NCI-H82 treated with DMSO at 0.1 percent for 48 hours (cell line): Measurements from ENCODE around the gene TEX101.
A peak's percentile ranks its signal among the peaks of the same experiment; 100 is the strongest.

Experiments
- DNase-seq: peaks from one replicate; lab custom pipeline; 2025; ENCODE audit not compliant: unreplicated experiment; lab: John Stamatoyannopoulos, UW

TEX101 gene

DNA sequence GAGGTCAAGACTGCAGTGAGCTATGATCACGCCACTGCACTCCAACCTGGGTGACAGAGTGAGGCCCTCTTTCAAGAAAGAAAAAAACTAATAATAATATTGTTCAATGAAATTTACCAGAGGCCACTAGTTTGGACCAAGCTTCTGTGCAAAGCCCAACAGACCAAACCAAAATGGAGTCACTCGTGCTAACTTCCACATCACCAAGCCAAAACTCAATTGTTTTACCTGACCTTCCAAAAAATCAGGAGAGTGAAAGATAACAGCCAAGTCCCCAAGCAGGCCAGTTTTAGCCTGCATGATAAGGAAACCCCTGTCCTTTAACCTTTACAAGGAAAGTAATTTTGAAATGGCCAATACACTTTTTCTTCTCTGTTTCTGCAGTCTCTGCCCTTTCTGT, 30.7 kb downstream of the TEX101 start:
- DNase-seq: no peak

DNA sequence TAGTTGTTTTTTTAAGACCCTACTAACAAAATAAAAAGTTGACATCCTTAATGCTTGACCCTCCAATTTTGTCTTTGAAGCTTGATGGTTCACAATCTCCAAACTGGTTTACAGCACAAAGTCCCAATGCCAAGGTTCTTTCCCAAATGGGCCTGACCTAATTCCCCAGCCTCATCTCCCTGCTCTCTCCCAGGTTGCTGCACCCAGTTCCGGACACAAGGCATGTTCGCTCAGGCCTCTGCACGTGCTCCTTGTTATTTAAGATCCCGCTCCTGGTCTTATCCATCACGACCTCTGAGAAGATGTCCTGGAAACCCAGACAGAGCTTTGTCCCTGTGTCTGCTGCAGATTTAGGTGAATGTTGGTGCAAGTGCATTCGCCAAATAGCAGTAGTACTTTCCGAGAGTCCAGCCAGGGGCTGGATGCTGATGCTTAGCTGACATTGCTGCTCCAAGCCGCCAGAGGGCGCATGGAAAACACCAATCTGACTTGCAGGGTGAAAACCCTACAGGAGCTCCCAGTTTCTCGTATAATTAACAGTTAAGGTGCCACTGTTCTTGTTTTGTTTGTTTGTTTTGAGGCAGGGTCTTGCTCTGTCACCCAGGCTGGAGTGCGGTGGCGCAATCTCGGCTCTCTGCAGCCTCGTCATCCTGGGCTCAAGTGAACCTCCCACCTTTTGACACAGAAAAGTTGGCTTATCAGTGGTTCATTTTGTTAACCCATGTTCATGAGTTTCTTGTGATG, 32.2 kb downstream of the TEX101 start:
- peak; percentile 16 for DNase-seq

DNA sequence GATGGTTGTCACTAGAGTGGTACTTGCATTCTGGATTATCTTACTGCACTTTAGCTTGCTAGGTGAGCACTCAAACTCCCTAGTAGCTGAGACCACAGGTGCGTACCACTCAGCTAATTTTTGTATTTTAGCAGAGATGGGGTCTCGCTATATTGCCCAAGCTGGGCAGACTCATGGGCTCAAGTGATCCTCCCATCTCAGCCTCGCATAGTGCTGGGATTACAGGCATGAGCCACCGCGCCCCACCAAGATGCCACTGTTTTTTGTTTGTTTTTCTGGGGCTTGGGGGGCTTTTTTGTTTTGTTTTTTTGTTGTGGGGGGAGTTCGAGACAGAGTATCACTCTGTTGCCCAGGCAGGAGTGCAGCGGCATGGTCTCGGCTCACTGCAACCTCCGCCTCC, 33.0 kb downstream of the TEX101 start:
- DNase-seq: no peak

DNA sequence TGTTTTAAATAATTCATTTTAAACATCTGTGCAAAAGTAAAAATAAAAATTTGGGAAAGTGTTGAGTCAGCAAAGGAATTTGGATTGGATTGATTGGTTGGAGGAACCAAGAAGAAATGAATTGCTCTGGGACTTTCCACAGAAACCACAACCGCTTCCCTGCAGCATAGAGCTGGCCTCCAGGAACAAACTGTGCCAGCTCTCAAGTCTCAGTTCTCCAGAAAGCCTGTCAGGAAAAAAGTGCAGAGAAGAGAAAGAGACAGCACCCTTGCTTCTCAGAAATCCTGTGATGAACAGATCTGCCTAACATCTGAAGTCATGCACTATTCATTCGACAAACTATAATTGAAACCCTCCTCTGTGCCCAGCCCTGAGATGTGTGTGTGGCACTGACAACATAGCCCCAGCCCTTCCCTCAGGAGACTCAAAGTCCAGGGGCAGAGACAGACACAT, 35.9 kb downstream of the TEX101 start:
- DNase-seq: no peak

DNA sequence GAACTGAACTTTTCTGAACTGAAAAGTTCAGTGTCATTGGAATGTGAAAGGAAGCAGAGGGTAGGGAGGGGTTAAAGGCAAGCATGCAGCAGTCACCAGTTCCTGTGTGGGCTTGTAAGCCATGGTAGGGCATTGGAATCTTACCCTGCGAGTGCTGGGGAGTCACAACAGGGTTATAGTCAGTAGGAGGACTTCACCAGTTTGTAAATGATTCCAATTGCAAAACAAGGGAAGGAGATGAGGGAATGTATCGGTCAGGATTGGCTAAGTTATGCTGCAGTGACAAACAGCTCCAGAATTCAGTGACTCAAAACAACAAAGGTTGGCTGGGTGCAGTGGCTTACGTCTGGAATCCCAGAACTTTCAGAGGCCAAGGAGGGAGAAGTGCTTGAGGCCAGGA, 37.9 kb downstream of the TEX101 start:
- no peak for DNase-seq

DNA sequence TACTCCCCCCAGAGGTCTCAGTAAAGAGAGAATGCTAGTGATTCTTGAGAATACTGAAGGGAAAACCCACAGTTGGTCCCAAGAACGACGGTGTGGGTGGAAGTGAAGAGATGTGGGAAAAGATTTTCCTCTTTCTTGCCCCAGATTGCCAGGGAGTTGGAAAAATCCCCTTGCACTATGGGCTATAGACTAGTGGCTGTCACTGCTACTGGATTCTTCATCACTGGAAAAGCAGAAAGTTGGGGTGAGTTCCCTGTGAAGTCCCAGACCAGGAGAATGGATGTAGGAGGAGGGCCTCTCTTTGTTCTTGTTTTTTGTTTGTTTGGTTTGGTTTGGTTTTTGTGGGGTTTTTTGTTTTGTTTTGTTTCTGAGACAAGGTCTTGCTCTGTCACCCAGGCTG, 39.3 kb downstream of the TEX101 start:
- no peak for DNase-seq

DNA sequence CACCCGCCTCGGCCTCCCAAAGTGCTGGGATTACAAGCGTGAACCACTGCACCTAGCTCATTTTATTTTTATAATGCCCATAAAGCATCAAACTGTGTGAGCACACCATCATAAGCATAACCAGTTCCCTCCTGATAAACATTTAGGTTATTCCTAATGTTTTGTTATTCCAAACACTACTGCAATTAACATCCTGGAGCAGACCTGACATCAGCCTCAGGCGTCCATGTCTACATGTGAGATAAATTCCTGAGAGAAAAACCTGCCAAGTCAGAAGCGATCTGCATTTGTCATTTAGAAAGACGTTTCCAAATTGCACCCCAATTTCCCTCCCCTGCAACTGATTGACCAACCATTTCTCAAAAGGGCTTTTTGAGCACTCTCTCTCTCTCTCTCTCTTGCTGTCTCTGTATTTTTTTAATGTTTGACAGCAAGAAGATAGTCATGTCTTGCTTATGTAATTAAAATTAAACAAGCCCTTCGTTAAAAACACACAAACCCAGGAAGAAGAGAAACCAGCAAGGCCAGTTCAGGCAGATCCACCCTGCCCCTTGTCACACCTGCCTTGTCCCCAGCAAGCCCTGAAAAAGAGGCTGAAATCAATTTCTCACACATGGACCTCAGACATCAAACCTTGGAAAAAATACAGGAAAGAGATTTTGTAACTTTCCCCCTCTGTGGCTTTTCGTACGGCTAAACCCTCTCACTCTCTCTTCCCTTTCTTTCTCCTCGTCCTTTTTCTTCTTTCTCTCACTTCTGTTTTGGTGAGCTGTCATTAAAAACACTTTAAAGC, 40.8 kb downstream of the TEX101 start:
- DNase-seq: no peak

DNA sequence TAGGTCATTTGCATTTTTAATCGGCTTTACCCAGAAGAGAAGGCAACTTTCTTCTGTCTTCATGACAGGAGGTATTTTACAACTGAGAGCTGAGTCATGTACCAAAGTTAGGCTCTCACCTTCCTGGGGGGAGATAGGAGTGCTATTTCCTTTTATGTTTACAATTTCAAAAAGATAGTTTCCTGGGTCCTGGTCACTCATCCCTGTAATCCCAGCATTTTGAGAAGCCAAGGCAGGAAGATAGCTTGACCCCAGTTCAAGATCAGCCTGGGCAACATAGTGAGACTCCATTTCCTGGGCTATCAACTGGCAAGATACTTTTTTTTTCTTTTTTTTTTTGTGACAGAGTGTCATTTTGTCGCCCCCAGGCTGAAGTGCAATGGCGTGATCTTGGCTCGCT, 43.1 kb downstream of the TEX101 start:
- DNase-seq: peak; percentile 15

DNA sequence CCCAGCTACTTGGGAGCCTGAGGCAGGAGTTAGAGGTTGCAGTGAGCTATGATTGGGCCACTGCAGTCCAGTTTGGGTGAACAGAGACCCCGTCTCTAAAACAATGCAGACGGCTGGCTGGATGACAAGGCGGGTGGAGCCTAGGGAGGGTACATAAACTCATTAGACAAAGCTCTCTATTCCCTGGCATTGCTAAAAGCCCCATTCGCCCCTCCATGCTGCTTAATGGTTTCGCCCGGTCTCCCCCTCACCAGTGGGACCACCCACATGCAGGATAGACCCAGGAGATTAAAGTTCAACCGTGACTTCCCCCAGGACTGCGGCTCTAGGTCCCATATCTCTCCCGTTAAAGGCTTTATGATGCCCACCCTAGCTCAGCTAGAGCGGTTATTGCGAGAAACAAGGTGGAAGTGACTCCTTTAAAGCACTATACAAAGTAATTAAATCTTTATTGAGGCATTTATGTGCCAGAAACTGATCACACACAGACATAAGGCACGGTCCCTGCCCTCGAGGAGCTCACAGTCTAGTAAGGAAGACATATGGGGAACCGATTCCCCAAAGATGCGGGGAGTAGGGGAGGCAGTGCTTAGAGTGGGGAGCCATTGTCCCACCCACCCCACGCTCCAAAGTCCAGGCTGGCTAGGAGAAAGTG, 45.8 kb downstream of the TEX101 start:
- DNase-seq: peak; percentile 48

DNA sequence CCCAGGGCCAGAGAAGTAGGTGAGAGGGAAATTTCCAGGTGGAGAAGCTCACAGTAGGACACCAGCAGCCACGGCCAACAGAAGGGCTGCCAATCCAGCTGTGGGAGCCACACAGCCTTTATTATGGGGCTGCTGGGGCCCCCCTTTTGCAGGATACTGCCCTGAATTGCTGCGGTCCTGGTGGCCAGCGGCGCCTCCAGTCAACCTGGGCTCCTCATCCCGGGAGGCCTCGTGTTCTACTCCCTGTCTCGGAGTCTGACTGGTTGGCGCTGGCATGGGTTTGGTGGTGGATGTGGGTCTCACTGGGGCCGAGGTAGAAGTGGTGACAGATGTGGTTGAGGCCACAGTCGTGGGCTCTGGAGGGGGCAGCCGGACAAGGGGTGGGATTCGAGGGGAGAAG, 46.6 kb downstream of the TEX101 start:
- no peak for DNase-seq

DNA sequence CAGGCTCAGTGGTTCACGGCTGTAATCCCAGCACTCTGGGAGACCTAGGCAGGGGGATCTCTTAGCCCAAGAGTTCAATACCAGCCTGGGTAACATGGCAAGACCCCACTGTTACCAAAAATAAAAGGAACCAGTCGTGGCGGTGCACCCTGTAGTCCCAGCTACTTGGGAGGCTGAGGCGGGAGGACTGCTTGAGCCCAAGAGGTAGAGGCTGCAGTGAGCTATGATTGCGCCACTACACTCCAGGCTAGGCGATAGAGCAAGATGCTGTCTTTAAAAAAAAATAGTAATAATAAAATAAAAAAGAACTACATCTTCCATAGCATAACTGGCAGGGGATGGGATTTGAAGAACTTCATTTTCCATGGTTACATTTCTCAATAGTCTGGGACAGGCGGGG, 47.7 kb downstream of the TEX101 start:
- no peak for DNase-seq

DNA sequence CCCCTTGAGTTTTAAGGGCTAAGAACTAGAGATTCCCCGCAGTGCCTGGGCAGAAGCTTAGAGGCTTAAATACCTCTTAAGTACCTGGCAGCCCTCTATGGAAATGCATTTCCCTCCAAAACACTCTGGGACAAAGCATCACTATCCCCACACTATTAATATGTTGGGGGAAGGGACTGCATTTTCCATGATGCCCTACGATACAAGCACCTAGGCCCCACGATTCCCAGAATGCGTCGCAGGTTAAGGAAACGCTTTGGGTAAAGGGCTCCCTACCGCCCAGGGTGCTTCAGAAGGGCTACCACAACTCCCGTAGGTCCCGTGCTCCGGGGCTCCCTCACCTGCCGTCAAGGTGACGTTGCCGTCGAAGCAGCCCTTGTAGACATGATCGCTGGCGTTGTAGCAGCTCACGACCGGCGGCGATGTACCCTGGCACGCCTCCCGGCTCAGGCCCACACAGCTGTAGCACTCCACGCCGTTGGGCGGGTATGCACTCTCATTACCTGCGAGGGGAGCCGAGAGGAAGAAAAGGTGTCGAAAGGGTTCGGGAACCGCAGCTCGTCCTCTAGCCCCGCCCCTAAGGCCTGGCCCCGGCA, 48.2 kb downstream of the TEX101 start:
- no peak for DNase-seq

DNA sequence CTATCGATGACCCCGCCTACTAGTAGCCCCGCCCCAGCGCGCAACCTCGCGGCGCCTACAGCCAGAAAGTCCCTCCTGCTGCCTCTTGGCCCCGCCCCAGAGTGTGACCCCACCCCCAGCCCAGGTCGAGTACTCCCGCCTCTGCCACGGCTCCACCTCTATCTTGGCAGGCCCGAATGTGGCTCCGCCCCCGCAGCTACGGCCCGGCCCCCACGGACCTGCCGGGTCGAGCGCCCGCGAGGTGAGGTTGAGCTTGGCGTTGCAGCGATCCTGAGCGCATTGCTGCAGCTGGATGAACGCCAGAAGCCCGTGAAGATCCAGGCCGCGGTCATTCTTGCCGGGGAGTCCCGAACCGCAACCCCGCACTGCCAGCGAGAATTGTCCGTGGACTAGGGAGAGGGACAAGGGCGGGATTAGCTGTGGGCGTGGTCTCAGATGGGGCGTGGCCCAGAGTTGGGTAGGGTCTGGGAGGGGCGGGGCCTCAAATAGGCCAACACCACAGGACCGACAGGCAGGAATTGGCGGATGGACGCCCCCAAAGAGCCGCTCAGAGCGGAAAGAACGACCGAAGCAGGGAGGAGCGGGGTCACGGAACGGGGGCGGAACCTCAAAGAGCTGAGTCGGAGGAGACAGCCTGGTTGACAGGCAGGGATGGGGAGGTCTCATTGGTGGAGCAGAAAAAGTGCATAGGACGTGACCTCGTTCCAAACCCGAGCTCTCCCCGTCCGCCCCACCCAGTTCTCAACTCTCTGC, 48.9 kb downstream of the TEX101 start:
- peak; percentile 85 for DNase-seq

DNA sequence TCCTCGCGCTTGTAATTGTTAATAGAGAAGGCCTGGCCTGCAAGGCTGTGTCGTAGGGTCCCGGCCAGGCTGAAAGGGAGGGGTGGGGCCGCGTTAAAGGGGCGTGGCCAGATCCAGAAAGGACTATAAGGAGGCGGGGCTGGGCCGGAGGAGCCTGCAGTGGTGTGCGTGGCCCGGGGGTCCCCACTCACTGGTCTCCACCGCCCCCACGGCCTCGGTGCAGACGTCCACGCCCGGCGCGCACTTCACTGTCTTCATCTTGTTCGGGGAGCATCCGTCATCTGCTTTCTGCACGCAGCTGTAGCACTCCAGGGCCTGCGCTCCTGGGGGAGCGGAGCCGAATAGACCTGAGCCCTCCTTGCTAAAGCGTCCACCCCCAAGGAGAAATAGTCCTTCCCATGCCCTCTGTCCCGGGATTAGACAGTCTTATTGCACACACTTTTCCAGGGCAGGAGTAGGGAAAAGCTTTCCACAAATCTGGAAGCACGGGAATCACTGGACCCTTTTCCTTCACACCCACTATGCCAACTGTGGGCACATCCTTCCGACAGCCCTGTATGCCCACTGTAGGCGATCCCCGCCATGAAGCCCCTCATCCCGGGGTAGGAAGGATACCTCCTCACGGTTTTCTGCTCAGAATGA, 49.6 kb downstream of the TEX101 start:
- DNase-seq: peak; percentile 31

DNA sequence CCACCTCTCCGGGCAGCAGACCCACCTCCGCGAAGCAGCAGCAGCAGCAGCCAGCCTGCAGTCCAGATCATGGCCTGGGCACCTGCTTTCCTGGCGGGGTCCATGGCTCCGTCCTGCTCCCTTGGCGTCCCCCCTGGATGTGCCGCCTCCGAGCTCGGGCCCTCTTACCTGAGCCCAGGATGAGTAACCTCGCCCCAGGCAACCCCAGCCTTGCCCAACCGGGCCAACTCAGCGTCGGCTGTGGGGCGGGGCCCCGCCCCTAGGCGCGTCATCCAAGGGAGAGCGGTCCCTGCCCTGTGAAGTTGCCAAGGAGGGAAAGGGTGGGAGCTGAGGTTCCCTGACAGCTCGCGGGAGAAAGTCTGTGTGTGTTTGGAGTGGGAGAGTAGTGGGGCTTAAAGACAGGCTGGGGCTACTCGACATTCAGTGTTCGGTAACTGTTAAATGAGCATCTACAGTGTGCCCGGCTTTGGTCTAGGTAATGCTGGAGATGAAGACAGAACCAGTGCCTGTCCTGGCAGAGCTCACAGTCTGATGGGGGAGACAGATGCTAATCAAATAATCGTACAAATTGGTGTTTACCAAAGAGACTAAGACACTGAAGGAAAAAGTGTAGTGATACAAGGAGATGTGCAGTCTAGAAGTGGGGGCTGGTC, 50.9 kb downstream of the TEX101 start, which contains the start of gene LYPD3:
Gene LYPD3, minus strand, starts transcription at position 141 of the 653 bp plus-strand sequence. Its CDS starts 37 bp downstream, at position 104.
- DNase-seq: no peak

DNA sequence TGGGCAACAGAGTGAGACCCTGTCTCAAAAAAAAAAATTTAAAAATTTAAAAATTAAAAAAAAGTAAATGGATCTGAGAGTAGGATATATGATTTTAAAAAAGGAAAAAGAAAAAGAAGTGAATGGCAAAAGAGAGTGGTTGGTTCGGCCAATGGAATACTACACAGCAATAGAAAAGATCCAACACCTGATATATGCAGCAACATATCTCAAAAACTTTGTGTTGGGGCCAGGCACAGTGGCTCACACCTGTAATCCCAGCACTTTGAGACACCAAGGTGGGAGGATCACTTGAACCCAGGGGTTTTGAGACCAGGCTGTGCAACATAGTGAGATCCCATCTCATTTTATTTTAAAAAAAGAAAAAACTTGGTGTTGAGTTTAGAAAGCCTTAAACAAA, 52.1 kb downstream of the TEX101 start:
- DNase-seq: no peak

DNA sequence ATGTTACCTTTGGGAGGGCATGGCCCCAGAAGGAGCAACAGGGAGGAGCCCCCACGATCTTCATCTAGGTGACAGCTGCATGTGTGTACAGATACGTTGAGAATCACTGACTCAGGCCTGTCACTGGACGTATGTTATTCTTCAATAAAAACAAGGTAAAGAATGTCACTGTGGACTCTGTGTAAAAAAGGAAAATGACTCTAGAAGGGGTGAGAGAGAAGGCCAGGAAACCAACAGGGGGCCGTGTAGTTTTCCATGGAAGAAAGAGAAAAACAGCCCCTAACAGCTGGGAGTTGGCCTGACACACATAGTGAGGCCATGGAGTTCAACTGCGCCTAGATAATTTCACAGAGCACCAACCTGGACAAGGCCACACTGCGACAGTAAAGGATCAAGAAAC, 52.6 kb downstream of the TEX101 start:
- DNase-seq: no peak

DNA sequence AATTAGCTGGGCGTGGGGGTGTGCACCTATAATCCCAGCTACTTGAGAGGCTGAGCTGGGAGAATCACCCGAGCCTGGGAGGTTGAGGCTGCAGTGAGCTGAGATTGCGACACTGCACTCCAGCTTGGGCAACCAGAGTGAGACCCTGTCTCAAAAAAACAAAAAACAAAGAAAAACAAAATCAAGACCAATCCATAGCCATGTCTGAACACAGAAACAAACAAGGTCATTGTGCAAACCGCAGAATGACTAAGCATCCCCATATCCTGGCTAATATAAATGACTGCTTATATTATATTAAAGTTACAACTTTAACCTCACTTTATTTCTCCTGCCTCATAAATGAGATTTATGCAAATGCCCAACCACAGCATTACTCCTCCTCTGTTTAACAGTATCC, 53.0 kb downstream of the TEX101 start:
- no peak for DNase-seq
